Measurements from ENCODE around the gene NFE2.

DNA sequence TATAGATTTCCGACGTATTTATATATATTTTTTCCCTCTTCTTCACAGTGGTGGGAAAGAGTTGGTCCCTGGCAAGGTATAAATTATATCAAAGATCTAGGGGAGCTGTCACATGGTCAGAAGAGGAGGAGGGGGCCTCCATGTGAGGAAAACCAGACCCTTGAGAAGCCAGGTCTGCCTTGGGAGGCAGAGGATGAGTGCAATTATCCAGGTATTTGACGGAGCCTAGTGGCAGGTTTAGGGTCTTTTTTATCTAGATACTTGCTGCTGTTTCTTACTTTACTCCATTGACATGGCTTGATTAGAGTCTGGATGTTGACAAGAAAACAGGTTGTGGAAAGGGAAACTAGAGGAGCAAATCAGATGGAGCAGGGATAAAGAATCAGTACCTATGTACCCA lies 29.6 kb upstream of the NFE2 start:
- TF ChIP-seq, protein P1, sequence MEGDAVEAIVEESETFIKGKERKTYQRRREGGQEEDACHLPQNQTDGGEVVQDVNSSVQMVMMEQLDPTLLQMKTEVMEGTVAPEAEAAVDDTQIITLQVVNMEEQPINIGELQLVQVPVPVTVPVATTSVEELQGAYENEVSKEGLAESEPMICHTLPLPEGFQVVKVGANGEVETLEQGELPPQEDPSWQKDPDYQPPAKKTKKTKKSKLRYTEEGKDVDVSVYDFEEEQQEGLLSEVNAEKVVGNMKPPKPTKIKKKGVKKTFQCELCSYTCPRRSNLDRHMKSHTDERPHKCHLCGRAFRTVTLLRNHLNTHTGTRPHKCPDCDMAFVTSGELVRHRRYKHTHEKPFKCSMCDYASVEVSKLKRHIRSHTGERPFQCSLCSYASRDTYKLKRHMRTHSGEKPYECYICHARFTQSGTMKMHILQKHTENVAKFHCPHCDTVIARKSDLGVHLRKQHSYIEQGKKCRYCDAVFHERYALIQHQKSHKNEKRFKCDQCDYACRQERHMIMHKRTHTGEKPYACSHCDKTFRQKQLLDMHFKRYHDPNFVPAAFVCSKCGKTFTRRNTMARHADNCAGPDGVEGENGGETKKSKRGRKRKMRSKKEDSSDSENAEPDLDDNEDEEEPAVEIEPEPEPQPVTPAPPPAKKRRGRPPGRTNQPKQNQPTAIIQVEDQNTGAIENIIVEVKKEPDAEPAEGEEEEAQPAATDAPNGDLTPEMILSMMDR (IDR thresholded peaks at IDR 0.05; ENCODE audit: low read length), result no peak
- TF ChIP-seq EZH2 (IDR thresholded peaks at IDR 0.05; ENCODE audit: borderline replicate concordance, low read length), result no peak

Measured in OCI-LY1 (cell line).